ENCODE measurements around the gene NDUFAF2.

GRCh38 chr5:61081741-61082140 is 136.7 kb downstream of the NDUFAF2 start:
- TF ChIP-seq TAF1 (IDR thresholded peaks at IDR 0.05; ENCODE audit: low read depth, low read length) = no peak
- no peak for TF ChIP-seq POLR2AphosphoS5 (IDR thresholded peaks at IDR 0.05; ENCODE audit: low read depth, low read length)
- no peak for TF ChIP-seq PAX5 (IDR thresholded peaks at IDR 0.05; ENCODE audit: insufficient read depth, low read length, severe bottlenecking)
- no peak for TF ChIP-seq POLR2A (IDR thresholded peaks at IDR 0.05; ENCODE audit: low read depth, low read length)
- no peak for TF ChIP-seq SPI1 (IDR thresholded peaks at IDR 0.05; ENCODE audit: low read depth, low read length)
- no peak for TF ChIP-seq POU2F2 (IDR thresholded peaks at IDR 0.05; ENCODE audit: low read depth, low read length)
